DND-41 (cell line): Measurements from ENCODE around the gene DNM3.

ENCODE experiments used
- CTCF ChIP-seq: IDR thresholded peaks from 2 replicates; pipeline ENCODE4 v1.5.1; 2012; ENCODE audit warnings: borderline replicate concordance, low read length, moderate library complexity, mild to moderate bottlenecking; ENCODE audit not compliant: poor library complexity, severe bottlenecking; ENCODE audit errors: extremely low read depth
- EZH2 ChIP-seq: IDR thresholded peaks from 3 replicates; pipeline ENCODE4 v1.6.1; 2012; ENCODE audit warnings: borderline replicate concordance, low read depth, mild to moderate bottlenecking, moderate library complexity, low read length, inconsistent platforms; ENCODE audit not compliant: severe bottlenecking

- TF ChIP-seq CTCF = no peak
- no peak for TF ChIP-seq EZH2
Observed at GRCh38 chr1:172054172-172054571, 212.9 kb downstream of the DNM3 start.
